HL-60 (cell line): ENCODE measurements around the gene OR8B3.

ENCODE experiments used
- DNase-seq, 2 experiments: peaks; one replicate each; pipeline ENCODE4 v3.0.0-alpha.2; 2010 to 2020; ENCODE audit warnings: low read depth in 1 of 2, low spot score in 1 of 2
- H3K27ac ChIP-seq: fragments of 250-450 bp; sonication (Bioruptor Pico); replicated peaks from 2 replicates; pipeline ENCODE4 v1.5.1; 2020; ENCODE audit warnings: mild to moderate bottlenecking, moderate library complexity
- H3K27me3 ChIP-seq: fragments of 250-450 bp; sonication (Bioruptor Pico); 2 replicates; pipeline ENCODE4 v1.5.1; 2021; ENCODE audit warnings: mild to moderate bottlenecking, moderate library complexity; ENCODE audit not compliant: insufficient read depth, poor library complexity, severe bottlenecking
- H3K4me3 ChIP-seq: replicated peaks from 2 replicates; pipeline ENCODE4 v1.5.1; 2011; ENCODE audit warnings: mild to moderate bottlenecking, control low read depth, low read length; ENCODE audit not compliant: insufficient read depth
- CTCF ChIP-seq: IDR thresholded peaks from one replicate; pipeline ENCODE4 v1.5.1; 2011; ENCODE audit warnings: low read length, control low read depth, inconsistent platforms; ENCODE audit not compliant: insufficient read depth
- GABPA ChIP-seq: IDR thresholded peaks from 2 replicates; pipeline ENCODE4 v1.6.1; 2012; ENCODE audit warnings: low read depth
- POLR2AphosphoS5 ChIP-seq: IDR thresholded peaks from 2 replicates; pipeline ENCODE4 v1.6.1; 2012; ENCODE audit warnings: low read depth
- REST ChIP-seq: IDR thresholded peaks from 2 replicates; pipeline ENCODE4 v1.6.1; 2012; ENCODE audit warnings: low read depth; ENCODE audit not compliant: insufficient replicate concordance
- SPI1 ChIP-seq: IDR thresholded peaks from 2 replicates; pipeline ENCODE4 v1.6.1; 2012; ENCODE audit warnings: low read depth, mild to moderate bottlenecking, borderline replicate concordance

The OR8B3 gene

GRCh38 chr11:124440608-124441007 is 41.8 kb upstream of the OR8B3 start:
- Histone ChIP-seq H3K27ac (no peak overlapping the region), H3K27me3 (no peaks in the 10 kb centered on the region), H3K4me3 (no peak overlapping the region)
- TF ChIP-seq POLR2AphosphoS5 (no peak), GABPA (no peak), REST (no peak)
- no peak for DNase-seq

GRCh38 chr11:124434699-124435098 is 35.9 kb upstream of the OR8B3 start:
- Histone ChIP-seq H3K4me3 (no peak overlapping the region), H3K27ac (no peak overlapping the region), H3K27me3 (no peaks in the 10 kb centered on the region)
- TF ChIP-seq SPI1 (no peak), POLR2AphosphoS5 (no peak), REST (no peak), CTCF (no peak), GABPA (no peak)
- DNase-seq, result no peak

- no peak overlapping the region for H3K27ac ChIP-seq
- no peak for TF ChIP-seq REST
- no peak for TF ChIP-seq GABPA
- TF ChIP-seq SPI1, result no peak
- no peak for TF ChIP-seq POLR2AphosphoS5
- TF ChIP-seq CTCF, result no peak
- H3K4me3 ChIP-seq, result no peak overlapping the region
- no peaks in the 10 kb centered on the region for H3K27me3 ChIP-seq
- DNase-seq, result no peak
These were observed 30.8 kb upstream of the OR8B3 start for GRCh38 chr11:124429599-124429998.

GRCh38 chr11:124424384-124424921 is 25.6 kb upstream of the OR8B3 start, which contains the start of gene OR8B4:
Gene OR8B4, minus strand, starts transcription at chr11:124424871. Its CDS starts 0 bp downstream, at chr11:124424871.
- no peak for TF ChIP-seq CTCF
- no peak for TF ChIP-seq GABPA
- no peak for TF ChIP-seq REST
- TF ChIP-seq POLR2AphosphoS5, result no peak
- no peak for TF ChIP-seq SPI1
- DNase-seq, result no peak
- peaks cover 11% of the 10 kb centered on the region for H3K27me3 ChIP-seq
- no peak within 1 kb of the TSS for H3K27ac ChIP-seq
- no peak within 1 kb of the TSS for H3K4me3 ChIP-seq
